Stomach (tissue), 4 donors: ENCODE results near the gene CZIB.

Experiments used
- POLR2AphosphoS5 ChIP-seq, 3 donors: sonication (generic); formaldehyde crosslinking; IDR thresholded peaks; one replicate each; pipeline ENCODE4 v1.6.1; 2016; ENCODE audit warnings: antibody characterized with exemption in 3 of 3
- TF ChIP-seq, protein P1 (sequence below), 7 experiments: fragments of 450-650 bp in 4 of 7; fragments of 200-600 bp in 3 of 7; sonication (generic) in 3 of 7; IDR thresholded peaks; one replicate each; pipeline ENCODE4 v1.5.1; 2016 to 2019; ENCODE audit warnings: antibody characterized with exemption in 7 of 7, control low read depth in 2 of 7, mild to moderate bottlenecking in 1 of 7

DNA sequence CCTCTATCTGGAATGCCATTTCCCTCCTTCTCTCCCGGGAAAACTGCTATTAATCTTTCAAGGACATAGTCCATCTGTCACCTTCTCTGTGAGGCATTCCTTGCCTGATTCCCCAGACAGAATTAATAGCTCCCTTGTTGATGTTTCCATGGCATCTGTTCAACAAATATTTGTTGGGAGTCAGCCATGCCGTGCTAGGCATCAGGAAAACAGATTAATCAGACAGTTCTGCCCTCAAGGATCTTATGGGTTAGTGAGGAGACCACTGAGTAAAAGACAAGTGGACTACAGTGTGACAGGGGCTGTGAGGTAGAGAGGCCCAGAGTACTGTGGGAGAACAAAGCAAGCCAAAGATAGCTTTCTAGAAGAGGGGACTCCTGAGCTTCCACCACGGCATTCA is 29.3 kb upstream of the CZIB start:
- TF ChIP-seq POLR2AphosphoS5 (IDR thresholded peaks at IDR 0.05) = no peak
- TF ChIP-seq, protein P1, sequence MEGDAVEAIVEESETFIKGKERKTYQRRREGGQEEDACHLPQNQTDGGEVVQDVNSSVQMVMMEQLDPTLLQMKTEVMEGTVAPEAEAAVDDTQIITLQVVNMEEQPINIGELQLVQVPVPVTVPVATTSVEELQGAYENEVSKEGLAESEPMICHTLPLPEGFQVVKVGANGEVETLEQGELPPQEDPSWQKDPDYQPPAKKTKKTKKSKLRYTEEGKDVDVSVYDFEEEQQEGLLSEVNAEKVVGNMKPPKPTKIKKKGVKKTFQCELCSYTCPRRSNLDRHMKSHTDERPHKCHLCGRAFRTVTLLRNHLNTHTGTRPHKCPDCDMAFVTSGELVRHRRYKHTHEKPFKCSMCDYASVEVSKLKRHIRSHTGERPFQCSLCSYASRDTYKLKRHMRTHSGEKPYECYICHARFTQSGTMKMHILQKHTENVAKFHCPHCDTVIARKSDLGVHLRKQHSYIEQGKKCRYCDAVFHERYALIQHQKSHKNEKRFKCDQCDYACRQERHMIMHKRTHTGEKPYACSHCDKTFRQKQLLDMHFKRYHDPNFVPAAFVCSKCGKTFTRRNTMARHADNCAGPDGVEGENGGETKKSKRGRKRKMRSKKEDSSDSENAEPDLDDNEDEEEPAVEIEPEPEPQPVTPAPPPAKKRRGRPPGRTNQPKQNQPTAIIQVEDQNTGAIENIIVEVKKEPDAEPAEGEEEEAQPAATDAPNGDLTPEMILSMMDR (IDR thresholded peaks at IDR 0.05) = no peak
